Urothelium cell line (cell line): ENCODE results near the gene MAL.

Source experiments
- DNase-seq: peaks from one replicate; pipeline ENCODE4 v3.0.0; 2011; ENCODE audit warnings: low spot score, mixed read lengths
- FAIRE-seq: peaks from 2 replicates; lab custom pipeline; 2011; peaks lifted over from hg19 to GRCh38; lab: Jason Lieb, UNC

Gene MAL

GRCh38 chr2:95046371-95047112 lies 21.0 kb downstream of the MAL start:
- FAIRE-seq, result no peak

GRCh38 chr2:95047629-95048510 lies 22.4 kb downstream of the MAL start:
- DNase-seq (no peak), FAIRE-seq (no peak)

More at GRCh38 chr2:95046371-95047112, 21.0 kb downstream of the MAL start:
- no peak for DNase-seq

GRCh38 chr2:95048825-95049682 lies 23.5 kb downstream of the MAL start:
- no peak for DNase-seq
- no peak for FAIRE-seq

- no peak for DNase-seq
- no peak for FAIRE-seq
Measured at GRCh38 chr2:95049683-95049955, 24.1 kb downstream of the MAL start.

- no peak for DNase-seq
- FAIRE-seq, result no peak
Measured at GRCh38 chr2:95049961-95050360, 24.5 kb downstream of the MAL start.

- FAIRE-seq (no peak), DNase-seq (no peak)
Measured at GRCh38 chr2:95050385-95051300, 25.1 kb downstream of the MAL start.

- no peak for FAIRE-seq
Measured at GRCh38 chr2:95051626-95052025, 26.1 kb downstream of the MAL start.

GRCh38 chr2:95052307-95052706 lies 26.8 kb downstream of the MAL start:
- FAIRE-seq (no peak), DNase-seq (no peak)

More at GRCh38 chr2:95051626-95052025, 26.1 kb downstream of the MAL start:
- no peak for DNase-seq

GRCh38 chr2:95052804-95053479 lies 27.4 kb downstream of the MAL start:
- DNase-seq, result no peak
- FAIRE-seq, result no peak

- no peak for DNase-seq
- FAIRE-seq, result no peak
Measured at GRCh38 chr2:95053543-95053942, 28.0 kb downstream of the MAL start.

GRCh38 chr2:95054016-95054415 lies 28.5 kb downstream of the MAL start:
- DNase-seq (no peak), FAIRE-seq (no peak)

- DNase-seq, result no peak
- FAIRE-seq, result no peak
Measured at GRCh38 chr2:95055262-95055661, 29.8 kb downstream of the MAL start.

GRCh38 chr2:95056044-95056443 lies 30.5 kb downstream of the MAL start:
- no peak for FAIRE-seq
- no peak for DNase-seq

- FAIRE-seq, result no peak
- DNase-seq, result no peak
Measured at GRCh38 chr2:95056461-95057459, 31.3 kb downstream of the MAL start.

GRCh38 chr2:95057535-95058370 lies 32.2 kb downstream of the MAL start:
- FAIRE-seq, result no peak
- DNase-seq, result no peak

- FAIRE-seq, result no peak
- DNase-seq, result no peak
Measured at GRCh38 chr2:95058466-95058988, 33.0 kb downstream of the MAL start.

- FAIRE-seq, result no peak
Measured at GRCh38 chr2:95058989-95059641, 33.6 kb downstream of the MAL start.

More at GRCh38 chr2:95058989-95059641, 33.6 kb downstream of the MAL start:
- DNase-seq, result no peak
